NCI-H2107 (cell line): ENCODE measurements around the gene CASQ1.

Source experiments
- DNase-seq: peaks from one replicate; lab custom pipeline; 2025; lab: John Stamatoyannopoulos, UW

The CASQ1 gene

DNA sequence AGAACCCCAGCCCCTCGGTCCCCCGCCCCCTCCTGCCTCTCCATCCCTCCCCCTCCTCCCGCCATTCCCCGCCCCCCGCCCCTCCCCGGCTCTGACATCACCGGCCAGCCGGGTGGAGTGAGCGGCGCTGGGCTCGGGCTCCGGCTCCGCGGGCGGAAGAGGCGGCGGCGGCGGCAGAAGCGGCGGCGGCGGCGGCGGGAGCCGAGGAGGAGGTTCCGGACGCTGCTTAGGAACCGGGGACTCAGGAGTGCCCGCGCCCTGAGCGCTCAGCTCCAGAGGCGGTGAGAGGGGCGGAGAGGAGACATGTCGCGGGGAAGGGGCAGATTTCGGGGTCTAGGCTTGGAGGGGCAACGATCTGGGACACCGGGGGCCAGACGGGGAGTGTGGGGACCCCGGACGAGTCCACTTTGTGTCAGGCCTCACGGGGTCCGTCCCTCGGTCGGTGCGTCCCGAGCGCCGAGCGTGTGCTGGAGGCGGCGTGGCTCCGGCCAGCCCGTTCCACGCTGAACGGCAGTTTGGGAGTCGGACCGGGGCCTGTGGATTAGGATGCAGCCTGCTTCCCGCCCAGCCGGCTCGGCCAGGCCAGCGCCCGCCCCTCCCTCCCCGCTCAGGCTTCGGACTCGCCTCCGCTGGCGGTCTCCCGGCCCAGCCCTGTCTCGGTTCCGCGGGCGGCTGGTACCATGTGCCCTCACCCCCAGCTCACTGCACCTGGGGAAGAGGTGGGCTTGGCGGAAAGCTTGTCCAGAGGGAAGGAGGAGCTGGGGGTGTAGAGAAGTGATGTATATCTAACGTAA, 15.1 kb downstream of the CASQ1 start, which contains the start of gene PEA15:
Gene PEA15, plus strand, starts transcription at position 143 of the 794 bp plus-strand sequence. CDS start 6,161 bp downstream, outside the sequence.
- peak; percentile 61 for DNase-seq

DNA sequence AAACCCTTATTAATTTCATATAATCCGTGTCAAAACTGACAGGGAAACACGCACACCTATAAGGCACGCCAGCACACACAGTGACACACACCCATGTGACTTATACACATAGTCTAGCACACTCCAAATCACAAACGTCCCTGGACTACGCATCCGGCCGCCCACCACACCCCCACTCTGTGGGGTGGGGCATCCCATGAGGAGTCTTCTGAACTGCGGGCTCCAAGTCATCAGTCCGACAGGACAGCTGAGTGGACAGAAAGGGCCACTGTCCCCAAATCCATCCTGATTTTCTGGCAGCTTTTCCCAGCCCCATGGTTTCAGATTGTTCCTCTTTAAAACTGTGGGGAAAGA, 15.6 kb downstream of the CASQ1 start:
- DNase-seq = no peak

DNA sequence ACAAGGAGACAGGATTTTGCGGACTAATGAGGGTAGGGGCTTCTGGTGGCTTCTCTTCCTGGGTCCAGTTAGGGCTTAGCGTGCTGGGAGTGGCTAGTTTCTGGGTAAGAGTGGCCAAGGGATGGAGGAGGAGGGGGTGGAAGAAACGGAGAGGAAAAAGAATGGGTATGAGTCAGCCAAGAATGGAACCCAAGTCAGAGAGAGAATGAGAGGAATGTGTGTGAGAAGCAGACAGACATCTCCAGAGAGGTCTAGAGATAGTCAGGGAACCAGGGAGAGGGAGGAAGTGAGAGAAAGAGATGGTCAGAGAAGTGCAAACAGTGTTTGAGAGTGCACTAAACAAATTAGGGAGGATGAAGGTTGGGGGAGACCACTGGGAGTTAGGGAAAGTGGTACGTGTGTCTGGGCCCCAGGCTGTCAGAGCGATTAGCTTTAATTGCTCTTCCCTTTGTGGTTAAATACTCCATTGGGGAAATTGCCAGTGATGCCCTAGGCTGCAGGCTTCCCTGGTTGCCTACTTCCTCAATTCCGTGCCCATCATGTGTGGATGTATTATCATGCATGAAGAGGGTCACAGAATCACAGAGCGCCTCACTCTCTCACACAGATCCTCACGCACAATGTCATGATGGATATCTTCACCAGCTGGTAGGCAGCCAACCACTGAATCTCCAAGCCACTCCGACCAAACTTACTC, 16.2 kb downstream of the CASQ1 start:
- DNase-seq = no peak

DNA sequence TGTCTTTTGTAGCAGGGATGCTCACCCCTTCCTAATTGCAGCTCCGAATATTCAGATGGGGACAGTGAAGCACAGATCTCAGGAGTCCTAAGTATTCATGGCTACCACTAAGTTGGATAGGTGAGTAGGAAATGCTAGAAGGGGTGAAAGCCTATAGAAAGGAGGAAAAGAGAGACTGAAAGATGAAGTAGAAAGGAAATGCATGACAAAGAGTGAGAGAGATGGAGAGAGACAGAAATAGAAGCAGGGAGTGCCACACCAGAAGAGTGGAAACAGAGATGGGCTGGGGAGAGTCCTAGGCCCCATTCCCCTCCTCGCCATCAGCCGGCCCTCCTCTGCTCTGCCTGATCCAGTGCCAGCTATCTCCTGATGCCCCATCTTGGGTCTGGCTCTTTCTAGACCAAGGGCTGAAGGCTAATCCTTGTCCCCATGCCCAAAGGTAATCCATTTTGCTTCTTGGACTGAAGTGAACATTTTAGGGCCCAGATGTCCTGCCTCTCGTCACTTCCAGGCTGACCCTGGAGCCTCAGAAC, 16.8 kb downstream of the CASQ1 start:
- no peak for DNase-seq

DNA sequence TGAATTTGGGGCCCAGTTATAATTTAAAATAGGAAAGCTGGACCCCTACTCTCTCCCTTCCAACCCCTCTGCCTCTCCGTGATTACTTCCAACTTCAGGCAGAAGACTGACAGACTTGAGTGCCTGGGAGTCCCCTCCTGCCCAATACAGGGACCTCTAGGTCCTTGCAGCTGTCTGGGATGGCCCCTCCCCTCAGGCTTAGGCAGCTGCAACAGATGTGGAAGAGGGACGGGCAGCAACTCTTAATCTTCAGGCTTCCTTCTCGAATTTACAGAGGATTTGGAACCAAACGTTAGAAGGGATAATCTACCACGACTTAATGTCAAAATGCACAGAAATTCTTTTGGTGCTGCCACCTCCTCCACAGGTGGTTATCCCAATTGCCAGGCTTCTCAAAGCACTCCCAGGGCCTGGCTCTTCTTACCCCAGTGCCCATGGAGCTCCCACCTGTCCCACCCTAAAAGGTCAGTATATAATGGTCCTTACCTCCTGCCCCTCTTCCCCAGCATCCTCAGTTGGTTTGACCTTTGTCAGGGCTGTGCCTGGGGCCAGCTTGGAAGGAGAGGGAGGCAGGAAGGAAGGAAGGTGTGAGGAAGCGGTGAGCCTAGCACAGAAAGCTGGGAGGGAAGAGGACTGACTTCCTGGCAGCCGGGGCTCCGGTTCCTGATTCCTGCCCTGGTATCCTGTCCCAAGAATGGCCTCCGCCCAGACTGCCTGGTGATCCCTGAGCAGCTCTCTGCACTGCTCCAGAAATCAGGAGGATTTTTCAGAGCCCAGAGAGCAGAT, 17.6 kb downstream of the CASQ1 start:
- no peak for DNase-seq

DNA sequence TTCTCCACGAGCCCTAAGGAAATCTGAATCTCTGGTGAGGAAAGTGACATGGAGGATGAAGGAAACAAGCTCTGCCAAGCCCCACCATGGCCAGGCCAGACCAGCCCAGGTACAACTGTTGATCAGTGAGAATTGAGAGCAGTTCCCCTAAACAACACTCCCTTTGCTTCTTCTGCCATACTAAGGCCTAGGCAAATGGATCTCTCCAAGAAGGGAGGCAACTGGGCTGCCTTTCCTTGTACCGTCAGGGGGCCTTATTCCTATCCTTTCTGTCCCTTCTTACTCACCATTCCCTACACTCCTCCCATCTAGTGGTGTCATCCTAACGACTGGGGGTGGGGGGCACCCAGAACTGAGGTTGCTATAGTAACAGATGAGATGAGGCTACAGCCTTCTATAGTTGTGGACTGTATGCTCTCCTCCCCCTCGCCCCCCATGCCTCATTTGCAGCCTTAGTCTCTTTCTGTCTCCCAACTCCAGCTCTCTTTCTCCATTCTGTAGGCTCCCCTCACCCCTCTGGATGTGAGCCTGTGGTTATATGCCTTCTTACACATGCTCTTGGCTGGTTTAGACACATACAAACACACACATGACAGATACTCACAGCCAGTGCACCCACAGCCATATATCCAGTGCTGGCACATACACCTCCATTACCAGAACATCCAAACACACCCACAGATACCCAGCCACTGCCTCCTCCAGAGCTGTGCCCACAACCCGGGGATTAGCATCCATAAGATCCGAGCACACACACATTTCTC, 18.4 kb downstream of the CASQ1 start:
- DNase-seq = no peak

DNA sequence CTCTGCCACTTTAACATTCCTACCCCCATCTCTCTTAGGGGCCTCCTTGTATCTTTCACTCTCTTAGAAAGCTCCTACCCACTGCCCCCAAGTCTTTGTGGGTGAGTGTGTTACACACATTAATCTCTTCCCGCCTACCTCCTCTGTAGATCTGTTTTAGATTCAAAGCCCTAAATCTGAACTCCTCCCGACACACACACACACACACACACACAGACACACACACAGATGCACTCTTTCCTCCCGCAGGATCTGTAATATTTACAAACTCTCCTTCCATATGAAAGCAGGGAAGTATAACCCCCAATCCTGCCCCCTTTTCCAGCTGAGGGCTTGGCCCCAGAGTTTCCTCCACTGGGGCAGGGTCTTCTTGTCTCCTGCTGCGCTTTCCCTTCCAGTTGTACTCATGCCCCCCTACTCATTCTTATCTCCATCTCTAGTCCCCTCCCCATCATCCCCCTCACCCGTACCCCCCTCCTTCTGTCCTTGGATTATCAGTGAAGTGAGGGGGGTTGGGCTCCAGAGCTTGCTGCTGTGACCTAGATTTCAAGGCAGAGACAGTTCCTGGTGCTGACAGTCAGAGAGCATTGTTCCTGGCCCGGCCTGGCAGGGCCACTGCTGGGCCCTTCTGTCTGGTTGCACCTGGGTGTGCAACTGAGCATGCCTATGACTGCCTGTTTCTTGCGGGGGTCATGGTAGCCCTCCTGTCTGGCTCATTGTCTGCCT, 19.1 kb downstream of the CASQ1 start:
- no peak for DNase-seq

DNA sequence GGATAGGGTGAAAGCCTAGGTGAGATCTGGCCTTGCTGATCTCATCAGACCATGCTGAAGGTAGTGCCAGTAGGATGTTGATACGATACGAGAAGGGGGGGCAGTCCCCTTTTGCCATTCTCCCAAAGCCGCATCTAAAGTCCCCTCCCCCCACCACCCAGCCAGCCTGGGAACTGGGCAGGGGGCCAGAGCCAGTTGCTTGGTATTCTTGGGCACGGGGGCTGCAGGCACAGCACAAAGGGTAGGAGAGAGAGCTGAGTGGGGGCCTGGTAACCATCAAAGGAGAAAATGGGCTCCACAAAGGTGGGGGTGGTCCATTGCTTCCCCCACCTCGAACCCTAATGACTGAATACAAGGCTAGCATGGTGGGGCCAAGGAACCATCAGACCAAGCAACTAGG, 20.2 kb downstream of the CASQ1 start:
- no peak for DNase-seq

DNA sequence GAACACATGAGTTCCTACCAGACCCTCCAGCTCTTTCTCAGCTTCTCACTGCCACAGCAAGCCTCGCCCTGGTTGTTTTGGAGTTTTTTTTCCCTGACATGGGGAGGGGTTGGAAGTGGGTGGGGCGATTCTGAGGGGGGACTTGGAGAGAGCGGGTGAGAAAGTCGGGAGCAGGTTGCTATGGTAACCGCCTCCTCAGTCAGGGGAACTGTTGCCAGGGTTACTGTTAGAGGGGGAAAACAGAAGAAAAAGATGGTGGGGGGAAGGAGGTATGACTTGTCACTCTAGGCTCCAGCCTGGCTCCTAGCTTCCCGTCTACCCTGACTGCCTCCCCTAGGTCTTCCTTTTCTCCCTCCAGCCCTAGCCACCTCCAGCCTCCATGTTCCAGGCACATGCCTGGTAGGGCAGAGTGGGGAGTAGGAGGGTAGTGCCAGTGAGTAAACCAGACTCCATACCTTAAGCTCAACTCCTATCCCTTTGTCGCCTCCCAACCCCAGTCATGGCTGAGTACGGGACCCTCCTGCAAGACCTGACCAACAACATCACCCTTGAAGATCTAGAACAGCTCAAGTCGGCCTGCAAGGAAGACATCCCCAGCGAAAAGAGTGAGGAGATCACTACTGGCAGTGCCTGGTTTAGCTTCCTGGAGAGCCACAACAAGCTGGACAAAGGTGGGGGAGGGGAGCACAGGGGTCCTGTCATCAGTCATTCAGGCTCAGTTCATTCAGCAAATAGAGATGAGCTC, 20.8 kb downstream of the CASQ1 start:
- DNase-seq = no peak

DNA sequence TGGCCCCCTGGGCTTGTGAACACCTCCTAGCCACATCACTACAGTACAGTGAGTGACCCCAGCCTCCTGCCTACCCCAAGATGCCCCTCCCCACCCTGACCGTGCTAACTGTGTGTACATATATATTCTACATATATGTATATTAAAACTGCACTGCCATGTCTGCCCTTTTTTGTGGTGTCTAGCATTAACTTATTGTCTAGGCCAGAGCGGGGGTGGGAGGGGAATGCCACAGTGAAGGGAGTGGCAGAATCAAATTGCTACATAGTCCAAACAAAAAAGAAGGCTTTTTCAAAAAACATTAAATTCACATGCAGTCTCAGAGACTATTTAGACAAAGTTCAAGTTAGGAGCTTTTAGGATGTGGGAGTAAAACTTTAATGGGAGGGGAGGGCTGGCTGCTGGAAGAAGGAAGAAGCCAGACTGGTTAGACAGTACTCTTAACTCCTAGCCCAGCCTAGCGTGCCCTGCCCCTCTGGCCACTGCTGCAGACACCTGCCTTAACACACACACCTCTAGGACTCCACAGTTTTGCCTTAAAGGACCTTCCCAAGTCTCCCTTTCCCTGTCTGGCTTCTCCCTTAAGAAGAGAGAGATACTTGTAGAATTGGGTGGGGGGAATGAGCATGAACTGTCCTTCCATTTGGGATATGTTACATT, 24.2 kb downstream of the CASQ1 start:
- no peak for DNase-seq

DNA sequence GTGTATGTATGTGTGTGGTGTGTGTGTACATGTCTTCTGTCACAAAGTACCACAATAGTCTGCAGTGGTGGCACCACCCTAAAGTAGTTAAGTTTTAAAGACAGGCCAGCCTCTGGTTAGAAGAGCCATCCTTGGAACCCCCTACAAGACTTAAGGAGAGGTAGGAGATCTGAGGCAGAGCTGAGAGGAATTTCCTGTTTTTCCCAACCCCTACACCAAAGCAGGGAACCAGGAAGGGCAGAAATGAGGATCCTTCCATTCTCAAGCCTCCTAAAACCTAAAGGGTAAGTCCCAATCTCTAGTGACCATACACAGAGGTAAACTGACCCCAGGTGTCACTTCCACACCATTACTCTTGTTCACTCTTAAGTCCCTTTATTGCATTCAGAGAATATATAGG, 25.9 kb downstream of the CASQ1 start:
- no peak for DNase-seq

DNA sequence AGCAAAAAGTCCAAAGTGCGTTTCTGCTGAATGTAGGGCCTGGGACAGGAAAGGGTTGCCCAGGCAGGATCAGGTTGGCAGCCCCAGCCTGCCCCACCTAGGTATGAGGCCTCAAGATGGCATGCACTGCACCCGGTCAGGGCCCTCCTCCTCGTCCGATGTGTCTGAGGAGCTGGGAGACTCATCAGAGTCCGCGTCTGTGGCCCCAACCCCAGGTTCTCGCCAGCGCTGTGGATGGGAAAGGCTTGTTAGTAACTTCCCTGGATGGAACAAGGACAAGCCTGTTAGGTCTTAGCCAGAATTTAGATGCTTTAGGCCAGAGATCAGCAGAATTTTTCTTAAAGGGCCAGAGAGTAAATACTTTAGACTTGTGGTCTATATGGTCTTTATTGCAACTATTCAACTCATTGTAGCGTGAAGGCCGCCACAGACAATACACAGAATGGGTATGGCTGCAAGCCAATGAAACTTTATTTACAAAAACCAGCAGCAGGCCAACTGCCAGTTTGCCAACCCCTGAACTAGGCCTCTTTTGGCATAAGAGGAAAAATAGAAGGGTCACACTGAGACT, 27.2 kb downstream of the CASQ1 start:
- DNase-seq = no peak

DNA sequence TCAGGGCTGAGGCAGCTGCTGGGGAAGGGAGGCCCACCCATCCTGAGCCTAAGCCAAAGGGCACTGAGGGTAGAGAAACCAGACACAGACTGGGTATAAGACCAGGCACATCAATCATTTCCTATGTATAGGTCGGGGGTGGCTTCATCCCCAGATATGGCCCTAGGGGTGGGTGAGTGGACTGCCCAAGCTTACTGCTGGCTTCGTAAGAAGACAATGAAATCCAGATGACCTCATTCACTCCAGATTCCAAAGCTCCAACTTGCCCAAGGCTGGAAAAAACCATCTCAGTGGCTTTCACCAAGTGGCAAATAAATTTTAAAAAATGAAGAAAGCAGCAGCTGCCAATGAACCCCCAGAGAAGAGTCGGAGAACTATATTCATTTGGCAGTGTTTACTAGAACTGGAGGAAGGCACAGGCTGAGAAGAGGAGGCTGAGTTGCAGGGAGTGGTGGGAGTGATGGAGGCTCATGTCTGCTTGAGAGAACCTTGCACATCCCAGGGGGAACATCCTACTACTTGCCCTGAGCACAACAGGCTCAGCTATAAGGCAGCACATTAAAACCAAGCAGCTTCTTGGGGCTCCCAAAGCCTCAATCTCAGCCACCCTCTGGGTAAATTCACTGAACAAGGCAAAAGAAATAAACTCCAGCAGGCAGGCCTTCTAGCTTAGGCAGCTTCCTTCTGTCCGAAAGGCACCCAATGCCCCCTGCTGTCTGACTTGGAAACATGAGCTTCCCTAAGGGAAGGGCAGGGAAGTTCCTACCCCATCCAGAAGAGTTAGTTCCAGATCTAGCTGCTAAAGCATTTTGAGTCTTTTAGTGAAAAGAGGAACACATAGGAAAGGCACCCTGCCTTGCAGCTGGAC, 28.9 kb downstream of the CASQ1 start:
- DNase-seq = peak; percentile 28

DNA sequence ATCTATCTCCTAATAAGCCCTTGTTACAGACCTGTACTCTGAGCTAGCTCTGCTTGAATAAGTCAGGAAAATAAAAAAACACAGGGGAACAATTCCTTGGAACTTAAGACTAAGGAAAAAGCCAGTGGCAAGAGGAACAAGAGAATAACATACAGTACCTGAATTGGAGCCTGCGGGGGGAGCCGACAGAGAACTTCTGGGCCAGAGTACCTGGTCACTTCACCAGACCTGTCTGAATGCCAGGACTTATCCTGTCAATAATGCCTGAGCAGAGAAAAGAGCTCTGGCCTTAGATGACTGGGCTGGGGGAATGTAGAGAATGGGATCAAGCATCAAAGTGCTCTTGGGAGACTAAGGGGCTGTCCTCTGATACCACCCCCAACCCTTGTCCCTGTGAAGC, 29.9 kb downstream of the CASQ1 start:
- no peak for DNase-seq

DNA sequence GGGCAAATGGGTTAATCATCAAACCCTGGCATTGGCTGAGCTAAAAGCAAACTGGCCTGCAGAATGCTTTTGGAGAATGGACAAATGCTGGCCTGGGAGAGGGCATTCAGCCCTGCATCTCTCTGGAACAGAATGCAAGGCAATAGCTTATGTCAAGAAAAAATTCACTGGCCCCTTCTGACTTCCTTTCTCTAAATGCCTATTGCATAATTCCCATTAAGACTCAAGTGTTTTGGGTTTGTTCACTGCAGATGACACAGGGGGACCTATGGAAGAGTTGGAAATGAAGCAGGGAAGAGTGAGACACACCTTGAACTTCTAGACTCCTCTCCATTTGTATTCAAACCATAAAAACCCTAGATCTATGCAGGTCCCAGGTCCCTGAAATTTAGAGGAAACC, 30.7 kb downstream of the CASQ1 start:
- no peak for DNase-seq

DNA sequence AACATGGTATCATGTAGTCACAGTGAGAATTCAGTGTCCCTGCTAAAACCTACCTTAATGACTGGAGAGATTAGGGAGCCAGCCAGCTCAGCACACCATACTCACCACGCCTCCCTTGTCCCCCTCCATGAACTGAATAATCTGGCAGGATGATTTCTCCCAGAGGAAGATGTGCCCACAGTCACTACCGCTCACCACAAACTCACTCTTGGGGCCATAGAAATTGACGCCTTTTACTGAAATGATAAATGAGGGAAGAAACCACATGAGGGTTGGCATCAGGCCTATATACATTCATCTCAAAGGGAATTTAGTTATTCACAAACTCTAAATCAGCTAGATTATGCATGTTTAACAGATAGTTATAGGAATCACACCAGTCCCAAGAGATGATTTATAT, 32.2 kb downstream of the CASQ1 start:
- no peak for DNase-seq

DNA sequence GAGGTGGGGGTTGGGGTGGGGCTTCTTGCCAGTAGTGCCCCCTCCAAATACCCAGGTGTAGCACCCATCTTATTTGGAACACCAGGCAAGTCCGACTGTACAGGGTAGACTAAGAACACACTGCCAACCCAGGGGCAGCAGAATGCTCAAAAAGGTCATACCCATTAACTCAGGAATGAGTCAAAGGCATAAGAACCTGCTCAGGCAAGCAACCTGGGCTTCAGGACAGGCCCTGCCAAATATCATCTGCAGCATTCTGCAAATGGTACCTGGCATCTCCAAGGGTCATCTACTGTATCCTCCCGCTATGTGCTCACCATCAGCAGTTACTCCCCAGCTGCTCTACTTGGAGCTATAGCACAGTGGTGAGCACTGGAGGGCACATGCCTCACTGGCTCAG, 34.2 kb downstream of the CASQ1 start:
- DNase-seq = no peak

DNA sequence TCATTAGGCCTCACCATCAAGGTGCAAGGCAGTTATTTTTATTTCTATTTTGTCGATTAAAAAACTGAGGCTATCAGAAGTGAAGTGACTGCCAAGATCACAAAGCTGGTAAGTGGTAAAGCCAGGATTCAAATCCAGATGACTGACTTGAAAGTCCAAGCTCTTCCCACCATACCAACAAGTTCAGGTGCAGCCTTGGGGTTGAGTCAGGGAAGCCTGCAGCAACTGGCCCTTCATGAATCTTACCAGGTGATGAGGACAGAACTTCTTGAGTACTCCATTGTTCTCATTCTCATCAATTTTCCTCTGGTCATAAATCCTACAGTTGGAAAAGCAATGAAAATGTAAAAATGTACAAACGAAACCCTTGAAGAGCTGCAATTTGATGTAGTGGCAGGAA, 35.0 kb downstream of the CASQ1 start:
- DNase-seq = no peak

DNA sequence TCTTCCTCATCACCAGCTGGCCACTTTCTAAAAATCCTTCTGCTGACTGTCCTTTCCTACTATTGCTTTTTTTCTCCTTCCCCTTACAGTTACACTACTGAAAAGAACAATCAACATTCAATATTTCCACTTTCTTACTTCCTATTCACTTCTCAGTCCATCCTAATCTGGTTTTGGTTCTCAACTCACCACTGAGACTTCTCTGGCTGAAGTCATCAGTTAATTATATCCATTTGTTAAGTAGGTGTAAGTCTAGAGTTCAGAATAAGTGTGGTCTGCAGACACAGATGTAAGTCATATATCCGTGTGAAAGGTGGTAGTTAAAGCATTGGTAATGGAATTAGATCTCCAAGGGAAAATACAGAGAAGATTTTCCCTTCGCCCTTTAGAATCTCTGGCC, 36.2 kb downstream of the CASQ1 start:
- DNase-seq = no peak
